ENCODE data around the gene EPHB6.

DNA sequence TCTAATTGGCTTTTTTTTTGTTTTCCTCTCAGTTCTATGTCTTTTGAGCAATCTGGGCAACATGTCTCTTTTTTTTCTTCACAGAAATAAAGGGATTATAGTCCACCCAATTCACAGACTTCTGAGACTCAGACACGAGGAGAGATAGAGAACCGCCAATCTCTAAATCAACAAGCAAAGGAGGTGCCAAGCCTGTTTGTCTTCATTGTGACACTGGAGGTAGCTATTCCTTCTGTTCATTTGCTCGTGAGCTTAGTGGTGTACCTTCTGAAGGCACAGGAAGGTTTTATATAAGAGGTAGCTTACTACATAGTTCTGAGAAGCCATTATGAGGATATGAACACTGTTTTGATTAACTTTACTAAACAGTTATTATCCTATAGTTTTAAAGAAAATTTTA, 6.1 kb downstream of the EPHB6 start:
- TF ChIP-seq, protein P1, sequence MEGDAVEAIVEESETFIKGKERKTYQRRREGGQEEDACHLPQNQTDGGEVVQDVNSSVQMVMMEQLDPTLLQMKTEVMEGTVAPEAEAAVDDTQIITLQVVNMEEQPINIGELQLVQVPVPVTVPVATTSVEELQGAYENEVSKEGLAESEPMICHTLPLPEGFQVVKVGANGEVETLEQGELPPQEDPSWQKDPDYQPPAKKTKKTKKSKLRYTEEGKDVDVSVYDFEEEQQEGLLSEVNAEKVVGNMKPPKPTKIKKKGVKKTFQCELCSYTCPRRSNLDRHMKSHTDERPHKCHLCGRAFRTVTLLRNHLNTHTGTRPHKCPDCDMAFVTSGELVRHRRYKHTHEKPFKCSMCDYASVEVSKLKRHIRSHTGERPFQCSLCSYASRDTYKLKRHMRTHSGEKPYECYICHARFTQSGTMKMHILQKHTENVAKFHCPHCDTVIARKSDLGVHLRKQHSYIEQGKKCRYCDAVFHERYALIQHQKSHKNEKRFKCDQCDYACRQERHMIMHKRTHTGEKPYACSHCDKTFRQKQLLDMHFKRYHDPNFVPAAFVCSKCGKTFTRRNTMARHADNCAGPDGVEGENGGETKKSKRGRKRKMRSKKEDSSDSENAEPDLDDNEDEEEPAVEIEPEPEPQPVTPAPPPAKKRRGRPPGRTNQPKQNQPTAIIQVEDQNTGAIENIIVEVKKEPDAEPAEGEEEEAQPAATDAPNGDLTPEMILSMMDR (IDR thresholded peaks at IDR 0.05; ENCODE audit: insufficient read depth, low read length): no peak
- TF ChIP-seq POLR2AphosphoS5 (IDR thresholded peaks at IDR 0.05; ENCODE audit: low read depth) (no peak), GABPA (IDR thresholded peaks at IDR 0.05; ENCODE audit: low read depth) (no peak), SPI1 (IDR thresholded peaks at IDR 0.05; ENCODE audit: borderline replicate concordance, low read depth) (no peak)
- TF ChIP-seq, protein P2, sequence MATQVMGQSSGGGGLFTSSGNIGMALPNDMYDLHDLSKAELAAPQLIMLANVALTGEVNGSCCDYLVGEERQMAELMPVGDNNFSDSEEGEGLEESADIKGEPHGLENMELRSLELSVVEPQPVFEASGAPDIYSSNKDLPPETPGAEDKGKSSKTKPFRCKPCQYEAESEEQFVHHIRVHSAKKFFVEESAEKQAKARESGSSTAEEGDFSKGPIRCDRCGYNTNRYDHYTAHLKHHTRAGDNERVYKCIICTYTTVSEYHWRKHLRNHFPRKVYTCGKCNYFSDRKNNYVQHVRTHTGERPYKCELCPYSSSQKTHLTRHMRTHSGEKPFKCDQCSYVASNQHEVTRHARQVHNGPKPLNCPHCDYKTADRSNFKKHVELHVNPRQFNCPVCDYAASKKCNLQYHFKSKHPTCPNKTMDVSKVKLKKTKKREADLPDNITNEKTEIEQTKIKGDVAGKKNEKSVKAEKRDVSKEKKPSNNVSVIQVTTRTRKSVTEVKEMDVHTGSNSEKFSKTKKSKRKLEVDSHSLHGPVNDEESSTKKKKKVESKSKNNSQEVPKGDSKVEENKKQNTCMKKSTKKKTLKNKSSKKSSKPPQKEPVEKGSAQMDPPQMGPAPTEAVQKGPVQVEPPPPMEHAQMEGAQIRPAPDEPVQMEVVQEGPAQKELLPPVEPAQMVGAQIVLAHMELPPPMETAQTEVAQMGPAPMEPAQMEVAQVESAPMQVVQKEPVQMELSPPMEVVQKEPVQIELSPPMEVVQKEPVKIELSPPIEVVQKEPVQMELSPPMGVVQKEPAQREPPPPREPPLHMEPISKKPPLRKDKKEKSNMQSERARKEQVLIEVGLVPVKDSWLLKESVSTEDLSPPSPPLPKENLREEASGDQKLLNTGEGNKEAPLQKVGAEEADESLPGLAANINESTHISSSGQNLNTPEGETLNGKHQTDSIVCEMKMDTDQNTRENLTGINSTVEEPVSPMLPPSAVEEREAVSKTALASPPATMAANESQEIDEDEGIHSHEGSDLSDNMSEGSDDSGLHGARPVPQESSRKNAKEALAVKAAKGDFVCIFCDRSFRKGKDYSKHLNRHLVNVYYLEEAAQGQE (IDR thresholded peaks at IDR 0.05; ENCODE audit: insufficient replicate concordance, low read depth): no peak
